HepG2 (cell line): ENCODE data around the gene RGS19. TPM values are rescaled to one million over a fixed set of nuclear protein-coding genes. Genes with fewer than 3 reads are reported as not detected.

Experiments used
- BRCA1 ChIP-seq: sonication (generic); formaldehyde crosslinking; IDR thresholded peaks from 2 replicates; pipeline ENCODE4 v1.4.0; 2020; ENCODE audit warnings: missing genetic modification reagents
- HDAC6 ChIP-seq: fragments of 200-600 bp; sonication (generic); IDR thresholded peaks from 2 replicates; pipeline ENCODE4 v1.7.0; 2017; ENCODE audit warnings: mild to moderate bottlenecking, antibody characterized with exemption, low read length, low read depth
- ISX ChIP-seq: sonication (generic); formaldehyde crosslinking; conservative IDR thresholded peaks from 2 replicates; pipeline ENCODE4 v1.5.0; 2020; ENCODE audit warnings: missing genetic modification reagents
- KLF13 ChIP-seq: sonication (generic); formaldehyde crosslinking; IDR thresholded peaks from 2 replicates; pipeline ENCODE4 v1.4.0; 2020; ENCODE audit warnings: mild to moderate bottlenecking, missing genetic modification reagents
- NFIC ChIP-seq: IDR thresholded peaks from 2 replicates; pipeline ENCODE4 v1.6.1; 2012; ENCODE audit warnings: mild to moderate bottlenecking, low read length, inconsistent platforms
- ONECUT2 ChIP-seq: sonication (generic); formaldehyde crosslinking; IDR thresholded peaks from 2 replicates; pipeline ENCODE4 v1.4.0; 2020; ENCODE audit warnings: missing genetic modification reagents
- PHF5A ChIP-seq: IDR thresholded peaks from one replicate; pipeline ENCODE4 v1.6.1; 2018; ENCODE audit warnings: low read depth, missing genetic modification reagents; ENCODE audit not compliant: unreplicated experiment
- RFX1 ChIP-seq: fragments of 450-650 bp; IDR thresholded peaks from 2 replicates; pipeline ENCODE4 v1.6.1; 2017
- RORA ChIP-seq: sonication (generic); formaldehyde crosslinking; IDR thresholded peaks from 2 replicates; pipeline ENCODE4 v1.5.0; 2020; ENCODE audit warnings: mild to moderate bottlenecking, missing genetic modification reagents, moderate library complexity
- SMAD3 ChIP-seq: sonication (generic); formaldehyde crosslinking; IDR thresholded peaks from 2 replicates; pipeline ENCODE4 v1.4.0; 2020; ENCODE audit warnings: missing genetic modification reagents
- ZIK1 ChIP-seq: sonication (generic); formaldehyde crosslinking; IDR thresholded peaks from 2 replicates; pipeline ENCODE4 v1.5.0; 2020; ENCODE audit warnings: mild to moderate bottlenecking, low read depth, missing genetic modification reagents, borderline replicate concordance
- ZNF12 ChIP-seq: sonication (generic); formaldehyde crosslinking; IDR thresholded peaks from 2 replicates; pipeline ENCODE4 v1.5.0; 2020; ENCODE audit warnings: missing genetic modification reagents
- polyA plus RNA-seq, 8 experiments: library from polyadenylated mRNA; depleted of rRNA in 3 of 8; stranded (reverse) in 7 of 8; unstranded in 1 of 8; fragments of >200 nt; fragmentation: Illumina TruSeq in 4 of 8; extraction: Trizol in 4 of 8; gene quantifications; 2 replicates each; pipeline versions ENCODE4 v1.2.1 to v1.2.3, GENCODE V29; 2011 to 2016; ENCODE audit warnings: low read depth in 4 of 8, missing spikeins in 1 of 8, mixed read lengths in 1 of 8; ENCODE audit not compliant: insufficient read depth in 1 of 8
- total RNA-seq, 5 experiments: library from RNA; depleted of rRNA; stranded (reverse); fragments of >200 nt; fragmentation: Illumina TruSeq; extraction: Trizol; gene quantifications; 2 replicates each; pipeline ENCODE4 v1.2.3, GENCODE V29; 2016; ENCODE audit warnings: low read depth in 1 of 5
- TF ChIP-seq, protein P1 (sequence below): IDR thresholded peaks from 2 replicates; pipeline ENCODE4 v1.6.1; 2016; ENCODE audit warnings: missing compliant biosample characterization, missing genetic modification reagents, borderline replicate concordance
- TF ChIP-seq, protein P2 (sequence below): sonication (generic); formaldehyde crosslinking; IDR thresholded peaks from 2 replicates; pipeline ENCODE4 v1.5.0; 2020; ENCODE audit warnings: mild to moderate bottlenecking, missing genetic modification reagents
- TF ChIP-seq, protein P3 (sequence below): sonication (generic); formaldehyde crosslinking; IDR thresholded peaks from 2 replicates; pipeline ENCODE4 v1.4.0; 2020; ENCODE audit warnings: missing genetic modification reagents
- TF ChIP-seq, protein P4 (sequence below): IDR thresholded peaks from 2 replicates; pipeline ENCODE4 v1.6.1; 2016; ENCODE audit warnings: mild to moderate bottlenecking
- TF ChIP-seq, protein P5 (sequence below): sonication (generic); formaldehyde crosslinking; IDR thresholded peaks from 2 replicates; pipeline ENCODE4 v1.4.0; 2020; ENCODE audit warnings: missing genetic modification reagents
- TF ChIP-seq, protein P6 (sequence below): sonication (generic); formaldehyde crosslinking; conservative IDR thresholded peaks from 2 replicates; pipeline ENCODE4 v1.4.0; 2020; ENCODE audit warnings: missing genetic modification reagents

Gene RGS19
- total and polyA plus RNA-seq, 2 of the 13 experiments (the other 11 are each of a cell fraction or from before 2014, with no cell fraction given) = 10.7 to 11.9 TPM

DNA sequence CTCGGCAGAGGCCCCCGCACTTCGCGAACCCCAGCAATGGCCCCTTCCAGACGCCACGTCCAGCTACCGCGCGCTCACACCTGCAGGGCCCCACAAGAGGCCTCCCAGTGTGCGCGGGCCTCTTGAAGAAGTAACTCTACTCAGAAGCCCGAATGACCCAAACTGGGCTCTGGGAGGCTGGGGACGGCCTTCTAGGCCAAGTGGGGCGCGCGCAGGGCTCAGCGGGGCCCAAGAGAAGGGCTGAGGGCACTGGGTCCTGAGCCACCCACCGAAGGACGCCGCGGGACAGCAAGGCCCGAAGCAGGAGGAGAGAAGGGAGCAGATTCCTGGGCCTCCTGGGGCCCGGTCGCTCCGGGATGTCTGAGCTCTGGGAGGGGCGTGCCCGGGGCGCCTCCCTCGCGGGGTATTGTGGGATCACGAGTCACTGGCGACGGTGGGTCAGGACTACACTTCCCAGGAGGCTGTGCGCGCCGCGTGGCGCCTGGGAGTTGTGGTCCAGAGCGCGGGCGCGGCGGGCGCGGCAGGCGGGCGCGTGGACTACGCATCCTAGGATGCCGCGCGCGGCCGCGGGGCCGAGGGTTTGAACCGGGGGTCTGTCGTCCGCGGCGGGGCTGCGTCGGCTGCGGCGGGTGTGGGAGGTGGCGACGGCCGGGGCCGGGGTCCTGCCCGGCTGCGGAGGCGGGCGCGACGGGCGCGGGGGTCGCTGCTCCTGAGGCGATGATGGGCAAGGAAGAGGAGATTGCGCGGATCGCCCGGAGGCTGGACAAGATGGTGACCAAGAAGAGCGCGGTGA is 16.5 kb downstream of the RGS19 start, which contains the start of gene TCEA2 (continued):
- TF ChIP-seq, protein P1, sequence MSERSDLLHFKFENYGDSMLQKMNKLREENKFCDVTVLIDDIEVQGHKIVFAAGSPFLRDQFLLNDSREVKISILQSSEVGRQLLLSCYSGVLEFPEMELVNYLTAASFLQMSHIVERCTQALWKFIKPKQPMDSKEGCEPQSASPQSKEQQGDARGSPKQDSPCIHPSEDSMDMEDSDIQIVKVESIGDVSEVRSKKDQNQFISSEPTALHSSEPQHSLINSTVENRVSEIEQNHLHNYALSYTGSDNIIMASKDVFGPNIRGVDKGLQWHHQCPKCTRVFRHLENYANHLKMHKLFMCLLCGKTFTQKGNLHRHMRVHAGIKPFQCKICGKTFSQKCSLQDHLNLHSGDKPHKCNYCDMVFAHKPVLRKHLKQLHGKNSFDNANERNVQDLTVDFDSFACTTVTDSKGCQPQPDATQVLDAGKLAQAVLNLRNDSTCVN = peak; percentile 20; the same call in 1 of the 2 replicates
- TF ChIP-seq RORA (CRISPR knock-in tag) = no peak
- TF ChIP-seq KLF13 (CRISPR knock-in tag) = peak; percentile 37; the same call in 1 of the 2 replicates
- TF ChIP-seq, protein P2, sequence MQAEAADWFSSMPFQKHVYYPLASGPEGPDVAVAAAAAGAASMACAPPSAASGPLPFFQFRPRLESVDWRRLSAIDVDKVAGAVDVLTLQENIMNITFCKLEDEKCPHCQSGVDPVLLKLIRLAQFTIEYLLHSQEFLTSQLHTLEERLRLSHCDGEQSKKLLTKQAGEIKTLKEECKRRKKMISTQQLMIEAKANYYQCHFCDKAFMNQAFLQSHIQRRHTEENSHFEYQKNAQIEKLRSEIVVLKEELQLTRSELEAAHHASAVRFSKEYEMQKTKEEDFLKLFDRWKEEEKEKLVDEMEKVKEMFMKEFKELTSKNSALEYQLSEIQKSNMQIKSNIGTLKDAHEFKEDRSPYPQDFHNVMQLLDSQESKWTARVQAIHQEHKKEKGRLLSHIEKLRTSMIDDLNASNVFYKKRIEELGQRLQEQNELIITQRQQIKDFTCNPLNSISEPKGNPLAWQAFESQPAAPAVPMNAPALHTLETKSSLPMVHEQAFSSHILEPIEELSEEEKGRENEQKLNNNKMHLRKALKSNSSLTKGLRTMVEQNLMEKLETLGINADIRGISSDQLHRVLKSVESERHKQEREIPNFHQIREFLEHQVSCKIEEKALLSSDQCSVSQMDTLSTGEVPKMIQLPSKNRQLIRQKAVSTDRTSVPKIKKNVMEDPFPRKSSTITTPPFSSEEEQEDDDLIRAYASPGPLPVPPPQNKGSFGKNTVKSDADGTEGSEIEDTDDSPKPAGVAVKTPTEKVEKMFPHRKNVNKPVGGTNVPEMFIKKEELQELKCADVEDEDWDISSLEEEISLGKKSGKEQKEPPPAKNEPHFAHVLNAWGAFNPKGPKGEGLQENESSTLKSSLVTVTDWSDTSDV (CRISPR knock-in tag) = peak; percentile 97
- no peak for TF ChIP-seq RFX1
- no peak for TF ChIP-seq ONECUT2 (CRISPR knock-in tag)
- TF ChIP-seq, protein P3, sequence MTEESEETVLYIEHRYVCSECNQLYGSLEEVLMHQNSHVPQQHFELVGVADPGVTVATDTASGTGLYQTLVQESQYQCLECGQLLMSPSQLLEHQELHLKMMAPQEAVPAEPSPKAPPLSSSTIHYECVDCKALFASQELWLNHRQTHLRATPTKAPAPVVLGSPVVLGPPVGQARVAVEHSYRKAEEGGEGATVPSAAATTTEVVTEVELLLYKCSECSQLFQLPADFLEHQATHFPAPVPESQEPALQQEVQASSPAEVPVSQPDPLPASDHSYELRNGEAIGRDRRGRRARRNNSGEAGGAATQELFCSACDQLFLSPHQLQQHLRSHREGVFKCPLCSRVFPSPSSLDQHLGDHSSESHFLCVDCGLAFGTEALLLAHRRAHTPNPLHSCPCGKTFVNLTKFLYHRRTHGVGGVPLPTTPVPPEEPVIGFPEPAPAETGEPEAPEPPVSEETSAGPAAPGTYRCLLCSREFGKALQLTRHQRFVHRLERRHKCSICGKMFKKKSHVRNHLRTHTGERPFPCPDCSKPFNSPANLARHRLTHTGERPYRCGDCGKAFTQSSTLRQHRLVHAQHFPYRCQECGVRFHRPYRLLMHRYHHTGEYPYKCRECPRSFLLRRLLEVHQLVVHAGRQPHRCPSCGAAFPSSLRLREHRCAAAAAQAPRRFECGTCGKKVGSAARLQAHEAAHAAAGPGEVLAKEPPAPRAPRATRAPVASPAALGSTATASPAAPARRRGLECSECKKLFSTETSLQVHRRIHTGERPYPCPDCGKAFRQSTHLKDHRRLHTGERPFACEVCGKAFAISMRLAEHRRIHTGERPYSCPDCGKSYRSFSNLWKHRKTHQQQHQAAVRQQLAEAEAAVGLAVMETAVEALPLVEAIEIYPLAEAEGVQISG (CRISPR knock-in tag) = peak; percentile 97
- peak; percentile 99 for TF ChIP-seq PHF5A (CRISPR knock-in tag)
- TF ChIP-seq ISX (CRISPR knock-in tag) = peak; percentile 33; the same call in 1 of the 2 replicates
- TF ChIP-seq NFIC = no peak
- no peak for TF ChIP-seq HDAC6
- TF ChIP-seq ZNF12 = no peak; the same call in 1 of the 2 replicates
- TF ChIP-seq BRCA1 (CRISPR knock-in tag) = peak; percentile 90; the same call in 1 of the 2 replicates
- TF ChIP-seq, protein P4, sequence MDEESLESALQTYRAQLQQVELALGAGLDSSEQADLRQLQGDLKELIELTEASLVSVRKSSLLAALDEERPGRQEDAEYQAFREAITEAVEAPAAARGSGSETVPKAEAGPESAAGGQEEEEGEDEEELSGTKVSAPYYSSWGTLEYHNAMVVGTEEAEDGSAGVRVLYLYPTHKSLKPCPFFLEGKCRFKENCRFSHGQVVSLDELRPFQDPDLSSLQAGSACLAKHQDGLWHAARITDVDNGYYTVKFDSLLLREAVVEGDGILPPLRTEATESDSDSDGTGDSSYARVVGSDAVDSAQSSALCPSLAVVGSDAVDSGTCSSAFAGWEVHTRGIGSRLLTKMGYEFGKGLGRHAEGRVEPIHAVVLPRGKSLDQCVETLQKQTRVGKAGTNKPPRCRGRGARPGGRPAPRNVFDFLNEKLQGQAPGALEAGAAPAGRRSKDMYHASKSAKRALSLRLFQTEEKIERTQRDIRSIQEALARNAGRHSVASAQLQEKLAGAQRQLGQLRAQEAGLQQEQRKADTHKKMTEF (CRISPR knock-in tag) = peak; percentile 93
- TF ChIP-seq SMAD3 (CRISPR knock-in tag) = peak; percentile 91
- peak; percentile 80; the same call in 1 of the 2 replicates for TF ChIP-seq ZIK1 (CRISPR knock-in tag)
- TF ChIP-seq, protein P5, sequence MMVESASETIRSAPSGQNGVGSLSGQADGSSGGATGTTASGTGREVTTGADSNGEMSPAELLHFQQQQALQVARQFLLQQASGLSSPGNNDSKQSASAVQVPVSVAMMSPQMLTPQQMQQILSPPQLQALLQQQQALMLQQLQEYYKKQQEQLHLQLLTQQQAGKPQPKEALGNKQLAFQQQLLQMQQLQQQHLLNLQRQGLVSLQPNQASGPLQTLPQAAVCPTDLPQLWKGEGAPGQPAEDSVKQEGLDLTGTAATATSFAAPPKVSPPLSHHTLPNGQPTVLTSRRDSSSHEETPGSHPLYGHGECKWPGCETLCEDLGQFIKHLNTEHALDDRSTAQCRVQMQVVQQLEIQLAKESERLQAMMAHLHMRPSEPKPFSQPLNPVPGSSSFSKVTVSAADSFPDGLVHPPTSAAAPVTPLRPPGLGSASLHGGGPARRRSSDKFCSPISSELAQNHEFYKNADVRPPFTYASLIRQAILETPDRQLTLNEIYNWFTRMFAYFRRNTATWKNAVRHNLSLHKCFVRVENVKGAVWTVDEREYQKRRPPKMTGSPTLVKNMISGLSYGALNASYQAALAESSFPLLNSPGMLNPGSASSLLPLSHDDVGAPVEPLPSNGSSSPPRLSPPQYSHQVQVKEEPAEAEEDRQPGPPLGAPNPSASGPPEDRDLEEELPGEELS = peak; percentile 53
- TF ChIP-seq, protein P6, sequence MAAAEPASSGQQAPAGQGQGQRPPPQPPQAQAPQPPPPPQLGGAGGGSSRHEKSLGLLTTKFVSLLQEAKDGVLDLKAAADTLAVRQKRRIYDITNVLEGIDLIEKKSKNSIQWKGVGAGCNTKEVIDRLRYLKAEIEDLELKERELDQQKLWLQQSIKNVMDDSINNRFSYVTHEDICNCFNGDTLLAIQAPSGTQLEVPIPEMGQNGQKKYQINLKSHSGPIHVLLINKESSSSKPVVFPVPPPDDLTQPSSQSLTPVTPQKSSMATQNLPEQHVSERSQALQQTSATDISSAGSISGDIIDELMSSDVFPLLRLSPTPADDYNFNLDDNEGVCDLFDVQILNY = peak; percentile 64; the same call in 1 of the 2 replicates
